K562 (cell line): Measurements from ENCODE around the gene ABCA7. TPM values are rescaled to one million over a fixed set of nuclear protein-coding genes. Genes with fewer than 3 reads are reported as not detected.
A peak's percentile ranks its signal among the peaks of the same experiment; 100 is the strongest.

Source experiments
- ESRRA ChIP-seq: fragments of 450-650 bp; IDR thresholded peaks from 2 replicates; pipeline ENCODE4 v1.6.1; 2014; ENCODE audit warnings: low read depth, mild to moderate bottlenecking, moderate library complexity, borderline replicate concordance
- ETS2 ChIP-seq: IDR thresholded peaks from 2 replicates; pipeline ENCODE4 v1.6.1; 2016; ENCODE audit warnings: borderline replicate concordance, missing genetic modification characterization, mild to moderate bottlenecking, moderate library complexity, missing compliant biosample characterization; ENCODE audit not compliant: poor library complexity, severe bottlenecking
- HMGN3 ChIP-seq: IDR thresholded peaks from 2 replicates; pipeline ENCODE4 v1.6.1; 2011; ENCODE audit warnings: borderline replicate concordance, low read depth, mild to moderate bottlenecking, mixed read lengths, low read length; ENCODE audit not compliant: insufficient read length; ENCODE audit errors: extremely low read depth
- MCM7 ChIP-seq, 2 experiments: fragments of 450-650 bp; IDR thresholded peaks; 2 replicates each; pipeline ENCODE4 v1.6.1; 2016 to 2018
- MTA1 ChIP-seq: fragments of 450-650 bp; IDR thresholded peaks from 2 replicates; pipeline ENCODE4 v1.6.1; 2017; ENCODE audit warnings: borderline replicate concordance
- PREB ChIP-seq: sonication (generic); formaldehyde crosslinking; IDR thresholded peaks from 2 replicates; pipeline ENCODE4 v1.8.1; 2023; ENCODE audit warnings: mild to moderate bottlenecking, missing genetic modification reagents
- RBM34 ChIP-seq: fragments of 200-400 bp; formaldehyde crosslinking; IDR thresholded peaks from 2 replicates; pipeline ENCODE4 v1.6.1; 2018; ENCODE audit warnings: low read length, borderline replicate concordance; ENCODE audit not compliant: insufficient read depth
- REST ChIP-seq, 2 experiments: fragments of 450-650 bp; formaldehyde crosslinking in 1 of 2; IDR thresholded peaks; 2 replicates each; pipeline versions ENCODE4 v1.4.0 to v1.6.1; 2014 to 2020; ENCODE audit warnings: mild to moderate bottlenecking in 2 of 2, borderline replicate concordance in 1 of 2, low read depth in 1 of 2
- SNIP1 ChIP-seq: fragments of 450-650 bp; IDR thresholded peaks from 2 replicates; pipeline ENCODE4 v1.7.1; 2017; ENCODE audit warnings: low read depth, mild to moderate bottlenecking
- TRIM24 ChIP-seq, 2 experiments: fragments of 450-650 bp; IDR thresholded peaks; 2 replicates each; pipeline ENCODE4 v1.6.1; 2016
- VEZF1 ChIP-seq: fragments of 200-800 bp; sonication (Bioruptor generic); IDR thresholded peaks from 2 replicates; pipeline ENCODE4 v1.6.1; 2017; ENCODE audit warnings: missing genetic modification characterization, missing compliant biosample characterization
- ZC3H8 ChIP-seq: fragments of 450-650 bp; IDR thresholded peaks from 2 replicates; pipeline ENCODE4 v1.6.1; 2017
- ZFPM2 ChIP-seq: fragments of 250-450 bp; sonication (Bioruptor Pico); IDR thresholded peaks from 2 replicates; pipeline ENCODE4 v1.5.1; 2022; ENCODE audit warnings: mild to moderate bottlenecking
- ZFX ChIP-seq: sonication (generic); formaldehyde crosslinking; IDR thresholded peaks from 2 replicates; pipeline ENCODE4 v1.8.0; 2022; ENCODE audit warnings: mild to moderate bottlenecking, missing genetic modification reagents, moderate library complexity
- ZNF280A ChIP-seq: fragments of 450-650 bp; IDR thresholded peaks from 2 replicates; pipeline ENCODE4 v1.6.1; 2018; ENCODE audit warnings: mild to moderate bottlenecking, low read depth; ENCODE audit not compliant: partially characterized antibody
- ZNF507 ChIP-seq: conservative IDR thresholded peaks from 2 replicates; pipeline ENCODE4 v1.6.1; 2017; ENCODE audit warnings: missing genetic modification characterization, missing compliant biosample characterization
- polyA plus RNA-seq, 8 experiments: library from polyadenylated mRNA; depleted of rRNA in 4 of 8; stranded (reverse) in 5 of 8; unstranded in 3 of 8; fragments of >200 nt; fragmentation: Nextera tagmentation in 2 of 8; fragmentation: Illumina TruSeq in 1 of 8; extraction: Ambion mirVana in 2 of 8; extraction: Trizol in 1 of 8; gene quantifications; 2 replicates each; pipeline versions ENCODE4 v1.2.1 to v1.2.3, GENCODE V29; 2011 to 2014; ENCODE audit warnings: inconsistent platforms in 1 of 8, missing spikeins in 1 of 8
- total RNA-seq, 7 experiments: library from RNA; depleted of rRNA in 6 of 7; stranded (reverse); fragments of >200 nt in 6 of 7; fragmentation: Illumina TruSeq in 2 of 7; extraction: Trizol in 2 of 7; gene quantifications; 2 replicates each; pipeline versions ENCODE4 v1.2.1 to v1.2.3, GENCODE V29; 2011 to 2021; ENCODE audit warnings: low replicate concordance in 1 of 7

The ABCA7 gene
- total and polyA plus RNA-seq, 9 of the 15 experiments (the other 6 are each of a cell fraction or from before 2014, with no cell fraction given) = 2.3 to 96.1 (median 31.2) TPM

GRCh38 chr19:1035998-1036621 is 3.8 kb upstream of the ABCA7 start (continued):
- peak; percentile 26; the same call in 1 of the 2 replicates for TF ChIP-seq REST (IDR thresholded peaks at IDR 0.05; ENCODE audit: borderline replicate concordance)
- no peak for TF ChIP-seq REST (CRISPR knock-in tag; IDR thresholded peaks at IDR 0.05; ENCODE audit: low read depth)
- TF ChIP-seq ESRRA = no peak
- no peak for TF ChIP-seq ZFPM2
- no peak for TF ChIP-seq ZNF280A
- TF ChIP-seq ZNF507 = no peak
- peak; percentile 31; the same call in 1 of the 2 replicates for TF ChIP-seq ZFX (CRISPR knock-in tag)
- no peak for TF ChIP-seq HMGN3
- no peak for TF ChIP-seq MTA1
- no peak for TF ChIP-seq ZC3H8
- no peak for TF ChIP-seq TRIM24 (IDR thresholded peaks at IDR 0.05)
- no peak for TF ChIP-seq PREB
- TF ChIP-seq RBM34 = no peak
- TF ChIP-seq SNIP1 = no peak
- no peak for TF ChIP-seq MCM7 (IDR thresholded peaks at IDR 0.05)
- no peak for TF ChIP-seq ETS2 (tag)
- TF ChIP-seq VEZF1 (CRISPR knock-in tag) = no peak
